Measurements from ENCODE around the gene SPEG.

DNA sequence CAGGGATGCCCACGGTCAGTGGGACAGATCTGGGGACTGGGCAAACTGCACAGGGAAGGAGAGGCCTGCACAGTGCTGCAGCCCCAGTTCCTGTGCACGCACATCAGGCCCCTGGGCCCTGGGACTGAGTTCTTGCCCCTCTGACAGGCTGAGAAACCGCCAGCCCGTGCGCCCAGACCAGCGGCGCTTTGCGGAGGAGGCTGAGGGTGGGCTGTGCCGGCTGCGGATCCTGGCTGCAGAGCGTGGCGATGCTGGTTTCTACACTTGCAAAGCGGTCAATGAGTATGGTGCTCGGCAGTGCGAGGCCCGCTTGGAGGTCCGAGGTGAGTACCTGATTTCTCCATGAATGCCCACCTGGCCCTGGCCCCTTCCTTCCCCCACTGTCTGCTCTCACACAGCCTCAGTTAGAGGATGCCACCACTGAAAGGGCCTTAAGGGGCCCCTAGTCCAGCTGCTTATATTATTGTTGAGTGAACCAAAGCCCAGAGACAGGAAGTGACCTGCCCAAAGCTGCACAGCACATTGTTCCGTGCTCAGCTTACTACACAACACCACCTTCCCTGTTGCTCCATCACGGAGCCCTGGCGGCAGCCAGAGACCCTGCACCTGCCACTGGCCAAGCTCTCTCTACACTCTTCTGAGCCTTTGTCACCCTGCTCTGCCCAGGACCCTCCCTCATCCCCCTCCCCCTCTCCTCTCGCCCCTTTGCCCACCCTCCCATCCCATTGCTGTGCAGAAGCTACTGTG lies 29.8 kb downstream of the SPEG start:
- TF ChIP-seq, protein P1, sequence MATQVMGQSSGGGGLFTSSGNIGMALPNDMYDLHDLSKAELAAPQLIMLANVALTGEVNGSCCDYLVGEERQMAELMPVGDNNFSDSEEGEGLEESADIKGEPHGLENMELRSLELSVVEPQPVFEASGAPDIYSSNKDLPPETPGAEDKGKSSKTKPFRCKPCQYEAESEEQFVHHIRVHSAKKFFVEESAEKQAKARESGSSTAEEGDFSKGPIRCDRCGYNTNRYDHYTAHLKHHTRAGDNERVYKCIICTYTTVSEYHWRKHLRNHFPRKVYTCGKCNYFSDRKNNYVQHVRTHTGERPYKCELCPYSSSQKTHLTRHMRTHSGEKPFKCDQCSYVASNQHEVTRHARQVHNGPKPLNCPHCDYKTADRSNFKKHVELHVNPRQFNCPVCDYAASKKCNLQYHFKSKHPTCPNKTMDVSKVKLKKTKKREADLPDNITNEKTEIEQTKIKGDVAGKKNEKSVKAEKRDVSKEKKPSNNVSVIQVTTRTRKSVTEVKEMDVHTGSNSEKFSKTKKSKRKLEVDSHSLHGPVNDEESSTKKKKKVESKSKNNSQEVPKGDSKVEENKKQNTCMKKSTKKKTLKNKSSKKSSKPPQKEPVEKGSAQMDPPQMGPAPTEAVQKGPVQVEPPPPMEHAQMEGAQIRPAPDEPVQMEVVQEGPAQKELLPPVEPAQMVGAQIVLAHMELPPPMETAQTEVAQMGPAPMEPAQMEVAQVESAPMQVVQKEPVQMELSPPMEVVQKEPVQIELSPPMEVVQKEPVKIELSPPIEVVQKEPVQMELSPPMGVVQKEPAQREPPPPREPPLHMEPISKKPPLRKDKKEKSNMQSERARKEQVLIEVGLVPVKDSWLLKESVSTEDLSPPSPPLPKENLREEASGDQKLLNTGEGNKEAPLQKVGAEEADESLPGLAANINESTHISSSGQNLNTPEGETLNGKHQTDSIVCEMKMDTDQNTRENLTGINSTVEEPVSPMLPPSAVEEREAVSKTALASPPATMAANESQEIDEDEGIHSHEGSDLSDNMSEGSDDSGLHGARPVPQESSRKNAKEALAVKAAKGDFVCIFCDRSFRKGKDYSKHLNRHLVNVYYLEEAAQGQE (IDR thresholded peaks at IDR 0.05; ENCODE audit: insufficient replicate concordance, low read depth): no peak
- TF ChIP-seq, protein P2, sequence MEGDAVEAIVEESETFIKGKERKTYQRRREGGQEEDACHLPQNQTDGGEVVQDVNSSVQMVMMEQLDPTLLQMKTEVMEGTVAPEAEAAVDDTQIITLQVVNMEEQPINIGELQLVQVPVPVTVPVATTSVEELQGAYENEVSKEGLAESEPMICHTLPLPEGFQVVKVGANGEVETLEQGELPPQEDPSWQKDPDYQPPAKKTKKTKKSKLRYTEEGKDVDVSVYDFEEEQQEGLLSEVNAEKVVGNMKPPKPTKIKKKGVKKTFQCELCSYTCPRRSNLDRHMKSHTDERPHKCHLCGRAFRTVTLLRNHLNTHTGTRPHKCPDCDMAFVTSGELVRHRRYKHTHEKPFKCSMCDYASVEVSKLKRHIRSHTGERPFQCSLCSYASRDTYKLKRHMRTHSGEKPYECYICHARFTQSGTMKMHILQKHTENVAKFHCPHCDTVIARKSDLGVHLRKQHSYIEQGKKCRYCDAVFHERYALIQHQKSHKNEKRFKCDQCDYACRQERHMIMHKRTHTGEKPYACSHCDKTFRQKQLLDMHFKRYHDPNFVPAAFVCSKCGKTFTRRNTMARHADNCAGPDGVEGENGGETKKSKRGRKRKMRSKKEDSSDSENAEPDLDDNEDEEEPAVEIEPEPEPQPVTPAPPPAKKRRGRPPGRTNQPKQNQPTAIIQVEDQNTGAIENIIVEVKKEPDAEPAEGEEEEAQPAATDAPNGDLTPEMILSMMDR (IDR thresholded peaks at IDR 0.05; ENCODE audit: insufficient read depth, low read length): no peak
- TF ChIP-seq POLR2AphosphoS5 (IDR thresholded peaks at IDR 0.05; ENCODE audit: low read depth) (no peak), GABPA (IDR thresholded peaks at IDR 0.05; ENCODE audit: low read depth) (no peak), SPI1 (IDR thresholded peaks at IDR 0.05; ENCODE audit: borderline replicate concordance, low read depth) (no peak)
